Calu3 (cell line): Measurements from ENCODE around the gene CCDC120. TPM values are rescaled to one million over a fixed set of nuclear protein-coding genes. Genes with fewer than 3 reads are reported as not detected.
A peak's percentile ranks its signal among the peaks of the same experiment; 100 is the strongest.

ENCODE experiments used
- BruUV-seq: library from RNA; stranded (reverse); fragments of 400-500 nt; replicated peaks from 2 replicates; lab custom pipeline; 2021; lab: Mats Ljungman, UMichigan
- CTCF ChIA-PET: fragments of 300-600 bp; sonication (Branson Sonifier 250); formaldehyde crosslinking; loops from one replicate; lab custom pipeline; 2022; ENCODE audit warnings: antibody characterized with exemption; lab: Charles Lee
- DNase-seq: peaks from one replicate; pipeline ENCODE4 v3.0.0; 2022
- H3K27ac Mint-ChIP-seq: one replicate; pipeline ENCODE4 v1.8.0; 2022; ENCODE audit warnings: mixed read lengths; ENCODE audit not compliant: unreplicated experiment
- H3K27me3 Mint-ChIP-seq: one replicate; pipeline ENCODE4 v1.8.0; 2022; ENCODE audit warnings: mixed read lengths; ENCODE audit not compliant: unreplicated experiment
- H3K36me3 Mint-ChIP-seq: one replicate; pipeline ENCODE4 v1.8.0; 2022; ENCODE audit warnings: mild to moderate bottlenecking, moderate library complexity, mixed read lengths; ENCODE audit not compliant: insufficient read depth, unreplicated experiment
- H3K4me1 Mint-ChIP-seq: one replicate; pipeline ENCODE4 v1.8.0; 2022; ENCODE audit warnings: mild to moderate bottlenecking, low read depth, mixed read lengths; ENCODE audit not compliant: unreplicated experiment
- H3K4me3 Mint-ChIP-seq: one replicate; pipeline ENCODE4 v1.8.0; 2022; ENCODE audit warnings: mild to moderate bottlenecking, low read depth, moderate library complexity, mixed read lengths; ENCODE audit not compliant: unreplicated experiment
- H3K9me3 Mint-ChIP-seq: one replicate; pipeline ENCODE4 v1.8.0; 2022; ENCODE audit warnings: low read depth, mixed read lengths; ENCODE audit not compliant: unreplicated experiment
- intact Hi-C: fragments of 100-400 bp; cut with micrococcal nuclease; formaldehyde crosslinking; loops from one replicate; pipeline ENCODE4 v1.10.0; 2022; ENCODE audit not compliant: unreplicated experiment
- total RNA-seq: library from RNA; stranded (reverse); gene quantifications from 2 replicates; pipeline ENCODE4 v1.2.3, GENCODE V29; 2022
- TF ChIP-seq, protein P1 (sequence below): fragments of 200-600 bp; IDR thresholded peaks from one replicate; pipeline ENCODE4 v1.8.0; 2022; ENCODE audit warnings: antibody characterized with exemption; ENCODE audit not compliant: unreplicated experiment

The CCDC120 gene
- total RNA-seq, 1 experiment from 2014 or later, result 30.8 TPM

DNA sequence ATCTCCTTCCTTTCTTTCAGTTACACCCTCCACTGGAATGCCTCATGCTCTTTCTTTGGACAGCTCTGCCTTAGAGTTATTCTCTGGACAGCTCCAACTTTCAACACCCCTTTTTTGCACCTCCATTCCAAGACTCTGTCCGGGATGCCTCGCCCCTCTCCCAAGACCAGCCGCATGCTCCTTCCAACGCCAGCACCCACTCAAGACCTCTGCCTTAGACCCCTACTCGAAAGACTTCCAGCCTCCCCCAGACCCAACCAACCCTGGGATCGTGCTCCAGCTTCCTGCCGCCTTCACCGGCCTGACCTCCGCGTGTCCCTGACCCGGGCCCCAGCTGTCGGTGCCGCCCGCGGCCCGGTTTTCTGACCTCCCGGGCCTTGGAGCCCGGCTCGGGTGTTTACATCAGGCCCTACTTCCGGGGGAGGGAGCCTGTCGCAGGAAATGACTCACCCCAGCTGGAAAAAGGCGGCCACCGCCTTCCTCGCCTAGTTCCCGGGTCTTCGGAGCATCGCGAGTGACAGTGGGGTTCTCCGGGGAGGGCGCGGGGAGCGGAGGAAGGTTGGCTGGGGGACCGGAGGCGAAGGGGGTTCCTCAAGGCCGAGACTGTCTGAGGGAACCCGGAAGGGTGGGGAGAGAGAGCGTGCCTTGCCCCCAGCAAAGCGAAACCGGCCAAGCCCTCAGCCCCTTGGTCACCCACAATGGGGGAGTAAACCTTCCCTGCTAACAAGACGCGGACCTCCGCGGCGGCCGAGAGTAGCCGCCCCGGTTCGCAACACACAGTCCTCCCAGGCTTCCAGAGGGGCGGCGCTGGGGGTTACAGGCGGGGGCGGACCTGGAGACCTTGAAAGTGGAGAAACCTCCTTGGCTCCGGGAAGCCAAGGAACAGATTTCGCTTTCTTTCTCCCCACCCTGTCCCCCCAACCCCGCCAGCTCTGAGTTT lies 21.0 kb downstream of the CCDC120 start, which contains the start of gene WDR45:
Gene WDR45 (minus strand): TSS at position 399 of the 940 bp plus-strand sequence. CDS start 1,792 bp downstream, outside the sequence.
- Mint-ChIP-seq H3K36me3 (peaks cover 17% of the 10 kb centered on the region), H3K27ac (peak within 1 kb of the TSS; percentile 57), H3K4me1 (peaks cover 8% of the 10 kb centered on the region), H3K4me3 (peak within 1 kb of the TSS; percentile 88), H3K9me3 (no peaks in the 10 kb centered on the region), H3K27me3 (no peaks in the 10 kb centered on the region)
- TF ChIP-seq, protein P1, sequence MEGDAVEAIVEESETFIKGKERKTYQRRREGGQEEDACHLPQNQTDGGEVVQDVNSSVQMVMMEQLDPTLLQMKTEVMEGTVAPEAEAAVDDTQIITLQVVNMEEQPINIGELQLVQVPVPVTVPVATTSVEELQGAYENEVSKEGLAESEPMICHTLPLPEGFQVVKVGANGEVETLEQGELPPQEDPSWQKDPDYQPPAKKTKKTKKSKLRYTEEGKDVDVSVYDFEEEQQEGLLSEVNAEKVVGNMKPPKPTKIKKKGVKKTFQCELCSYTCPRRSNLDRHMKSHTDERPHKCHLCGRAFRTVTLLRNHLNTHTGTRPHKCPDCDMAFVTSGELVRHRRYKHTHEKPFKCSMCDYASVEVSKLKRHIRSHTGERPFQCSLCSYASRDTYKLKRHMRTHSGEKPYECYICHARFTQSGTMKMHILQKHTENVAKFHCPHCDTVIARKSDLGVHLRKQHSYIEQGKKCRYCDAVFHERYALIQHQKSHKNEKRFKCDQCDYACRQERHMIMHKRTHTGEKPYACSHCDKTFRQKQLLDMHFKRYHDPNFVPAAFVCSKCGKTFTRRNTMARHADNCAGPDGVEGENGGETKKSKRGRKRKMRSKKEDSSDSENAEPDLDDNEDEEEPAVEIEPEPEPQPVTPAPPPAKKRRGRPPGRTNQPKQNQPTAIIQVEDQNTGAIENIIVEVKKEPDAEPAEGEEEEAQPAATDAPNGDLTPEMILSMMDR, result no peak
- CTCF ChIA-PET, result interaction anchor here (0.7 kb wide), 1 partner anchor 110 kb away, joined by 4 read pairs; no protein-coding TSS in a partner anchor
- no TSS peak for BruUV-seq
- peak; percentile 74 for DNase-seq
- intact Hi-C loops, result no loop called here

DNA sequence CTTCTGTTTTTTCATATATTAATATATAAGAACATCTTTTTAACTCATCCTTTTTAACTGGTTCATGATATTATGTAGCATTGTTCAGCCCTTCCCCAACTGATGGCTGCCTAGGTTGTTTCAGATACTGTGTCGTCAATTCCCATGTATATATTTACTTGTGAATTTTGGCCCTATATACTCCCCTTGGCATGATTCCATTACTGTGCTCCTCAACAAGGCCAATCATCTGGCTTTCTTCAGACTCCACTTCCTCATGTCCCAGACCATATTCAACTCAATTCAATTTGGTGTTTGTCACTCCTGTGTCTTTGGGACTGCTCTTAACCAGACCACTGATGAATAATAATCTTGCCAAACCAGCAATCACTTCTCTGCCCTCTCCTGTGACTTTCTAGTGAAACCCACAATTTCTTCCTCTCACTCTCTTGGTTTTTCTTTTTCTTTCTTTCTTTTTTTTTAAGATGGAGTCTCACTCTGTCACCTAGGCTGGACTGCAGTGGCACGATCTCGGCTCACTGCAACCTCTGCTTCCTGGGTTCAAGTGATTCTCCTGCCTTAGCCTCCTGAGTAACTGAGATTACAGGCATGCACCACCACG lies 23.6 kb downstream of the CCDC120 start:
- TF ChIP-seq, protein P1, result no peak
- Mint-ChIP-seq H3K9me3 (no peaks in the 10 kb centered on the region), H3K27ac (no peak overlapping the region), H3K36me3 (peaks cover 17% of the 10 kb centered on the region), H3K27me3 (no peaks in the 10 kb centered on the region), H3K4me1 (peaks cover 8% of the 10 kb centered on the region), H3K4me3 (no peak overlapping the region)
- no peak for DNase-seq
- CTCF ChIA-PET, result no interaction called here
- intact Hi-C loops, result no loop called here
- no TSS peak for BruUV-seq

DNA sequence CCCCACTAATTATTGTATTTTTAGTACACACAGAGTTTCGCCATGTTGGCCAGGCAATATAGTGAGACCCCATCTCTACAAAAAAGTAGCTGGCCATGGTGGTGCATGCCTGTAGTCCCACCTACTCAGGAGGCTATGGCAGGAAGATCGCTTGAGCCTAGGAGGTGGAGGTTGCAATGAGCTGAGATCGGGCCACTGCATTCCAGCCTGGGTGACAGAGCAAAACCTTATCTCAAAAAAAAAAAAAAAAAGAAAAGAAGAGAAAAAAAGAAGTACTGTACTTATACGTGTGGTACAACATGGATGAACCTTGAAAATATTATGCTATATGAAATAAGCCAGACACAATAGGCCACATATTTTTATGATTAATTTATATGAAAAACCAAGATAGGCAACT lies 30.8 kb downstream of the CCDC120 start:
- no TSS peak for BruUV-seq
- CTCF ChIA-PET, result no interaction called here
- no peaks in the 10 kb centered on the region for H3K4me1 Mint-ChIP-seq
- H3K27ac Mint-ChIP-seq, result no peak overlapping the region
- H3K27me3 Mint-ChIP-seq, result no peaks in the 10 kb centered on the region
- no peak overlapping the region for H3K4me3 Mint-ChIP-seq
- no peaks in the 10 kb centered on the region for H3K9me3 Mint-ChIP-seq
- no peaks in the 10 kb centered on the region for H3K36me3 Mint-ChIP-seq
- no peak for DNase-seq
- intact Hi-C loops, result no loop called here
- TF ChIP-seq, protein P1, result no peak

DNA sequence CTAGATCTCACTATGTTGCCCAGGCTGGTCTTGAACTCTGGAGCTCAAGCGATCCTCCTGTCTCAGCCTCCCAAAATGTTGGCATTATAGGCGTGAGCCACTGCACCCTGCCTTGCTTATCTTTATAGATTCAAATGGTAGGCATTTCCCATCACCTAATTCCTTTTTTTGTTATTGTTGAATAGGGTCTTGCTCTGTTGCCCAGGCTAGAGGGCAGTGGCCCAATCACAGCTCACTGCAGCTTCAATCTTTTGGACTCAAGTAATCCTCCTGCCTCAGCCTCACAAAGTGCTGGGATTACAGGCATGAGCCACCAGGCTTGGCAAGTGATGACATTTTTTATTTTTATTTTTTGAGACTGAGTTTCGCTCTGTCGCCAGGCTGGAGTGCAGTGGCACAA lies 37.6 kb downstream of the CCDC120 start:
- Mint-ChIP-seq H3K4me3 (no peak overlapping the region), H3K36me3 (peaks cover 18% of the 10 kb centered on the region), H3K27ac (no peak overlapping the region), H3K27me3 (no peaks in the 10 kb centered on the region), H3K4me1 (peaks cover 3% of the 10 kb centered on the region), H3K9me3 (no peaks in the 10 kb centered on the region)
- CTCF ChIA-PET, result interaction anchor here (0.7 to 1.3 kb wide), 2 partner anchors 75 to 535 kb away, joined by 3 read pairs; no protein-coding TSS in a partner anchor
- DNase-seq, result no peak
- intact Hi-C loops, result no loop called here
- no TSS peak for BruUV-seq
- TF ChIP-seq, protein P1, result no peak
